Stimulated activated CD8-positive, alpha-beta memory T cell treated with anti-CD3 and anti-CD28 coated beads, Interleukin-12 subunit alpha, Interleukin-12 subunit beta, amount 100 ng/mL, for 24 hours (primary cell): ENCODE data around the gene ARL6IP4.

Source experiments
- DNase-seq: peaks from one replicate; pipeline ENCODE4 v3.0.0-alpha.2; 2020; ENCODE audit errors: extremely low read depth

ARL6IP4 gene

DNA sequence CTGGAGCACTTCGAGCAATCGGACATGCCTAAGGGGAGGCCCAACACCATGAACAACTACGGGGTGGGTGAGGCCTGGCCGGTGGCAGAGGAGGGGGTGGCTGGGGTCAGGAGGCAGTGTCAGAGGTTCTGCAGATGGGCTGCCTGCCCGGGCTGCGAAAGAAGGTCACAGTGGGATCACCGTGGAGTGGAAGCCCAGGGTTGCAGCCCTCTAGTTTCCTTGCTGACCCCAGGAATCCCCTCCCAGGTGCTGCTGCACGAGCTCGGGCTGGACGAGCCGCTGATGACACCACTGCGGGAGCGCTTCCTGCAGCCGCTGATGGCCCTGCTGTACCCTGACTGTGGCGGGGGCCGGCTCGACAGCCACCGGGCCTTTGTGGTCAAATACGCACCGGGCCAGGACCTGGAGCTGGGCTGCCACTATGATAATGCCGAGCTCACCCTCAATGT is 1.9 kb upstream of the ARL6IP4 start:
- no peak for DNase-seq

DNA sequence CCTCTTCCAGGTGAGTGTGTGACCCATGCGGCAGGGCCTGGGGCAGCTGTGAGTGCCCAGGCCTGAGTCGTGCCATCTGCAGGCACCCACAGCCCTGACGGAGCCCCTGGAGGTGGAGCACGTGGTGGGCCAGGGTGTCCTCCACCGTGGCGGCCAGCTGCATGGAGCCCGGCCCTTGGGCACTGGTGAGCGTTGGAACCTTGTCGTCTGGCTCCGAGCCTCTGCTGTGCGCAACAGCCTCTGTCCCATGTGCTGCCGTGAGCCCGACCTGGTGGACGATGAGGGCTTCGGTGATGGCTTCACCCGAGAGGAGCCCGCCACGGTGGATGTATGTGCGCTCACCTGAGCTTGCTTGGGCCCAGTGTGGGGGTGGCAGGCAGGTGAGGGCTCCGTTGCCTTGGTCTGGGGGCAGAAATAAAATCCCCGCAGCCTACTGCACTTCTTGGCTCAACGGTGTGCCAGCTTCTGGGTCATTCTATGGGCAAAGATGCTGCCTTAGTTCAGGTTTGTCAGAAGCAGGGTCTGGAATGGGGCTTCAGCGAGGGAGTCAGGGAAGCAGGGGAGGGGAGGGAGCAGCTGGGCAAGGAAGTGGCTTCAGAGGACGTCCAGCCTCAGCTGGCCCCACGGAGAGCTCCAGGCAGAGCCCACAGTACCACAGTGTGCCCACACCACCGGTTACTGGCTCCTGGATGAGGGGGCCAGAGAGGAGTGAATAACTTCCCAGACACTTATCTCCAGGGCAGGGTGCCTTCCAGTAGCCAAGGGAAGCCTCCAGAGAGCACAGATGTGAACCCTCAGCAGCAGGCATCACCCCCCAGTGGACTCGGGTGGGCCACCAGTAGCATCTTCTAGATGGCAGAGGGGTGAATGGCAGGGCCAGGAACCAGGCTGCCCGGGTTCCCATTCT is 1.2 kb upstream of the ARL6IP4 start:
- DNase-seq = no peak

DNA sequence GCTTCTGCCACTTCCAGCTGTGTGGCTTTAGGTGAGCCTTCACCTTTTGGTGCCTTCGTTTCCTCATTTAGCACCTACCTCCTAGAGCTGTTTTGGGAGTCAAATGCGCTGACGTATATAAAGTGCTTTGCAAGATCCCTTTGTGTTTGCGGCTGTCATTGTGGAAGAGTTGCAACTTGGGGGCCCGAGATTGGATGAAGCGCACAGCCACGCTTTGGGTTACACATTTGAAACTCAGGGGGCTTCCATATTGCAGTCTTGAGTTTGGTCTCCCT is 636 bp upstream of the ARL6IP4 start:
- DNase-seq = no peak

DNA sequence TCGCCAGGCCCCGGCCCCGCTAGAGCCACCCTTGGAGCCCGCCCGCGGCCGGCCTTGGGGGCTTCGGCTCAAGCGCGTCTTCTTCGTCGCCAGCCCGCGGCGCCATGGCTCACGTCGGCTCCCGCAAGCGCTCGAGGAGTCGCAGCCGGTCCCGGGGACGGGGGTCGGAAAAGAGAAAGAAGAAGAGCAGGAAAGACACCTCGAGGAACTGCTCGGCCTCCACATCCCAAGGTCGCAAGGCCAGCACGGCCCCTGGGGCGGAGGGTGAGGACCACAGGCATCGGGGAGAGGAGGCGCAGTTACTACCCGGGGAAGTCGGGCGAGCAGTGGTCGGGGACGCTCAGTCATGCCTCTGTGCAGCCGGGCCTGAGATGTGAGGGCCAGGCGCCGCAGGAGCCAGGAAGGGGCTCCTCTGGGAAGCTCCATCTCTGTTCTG is 573 bp downstream of the ARL6IP4 start:
- no peak for DNase-seq

DNA sequence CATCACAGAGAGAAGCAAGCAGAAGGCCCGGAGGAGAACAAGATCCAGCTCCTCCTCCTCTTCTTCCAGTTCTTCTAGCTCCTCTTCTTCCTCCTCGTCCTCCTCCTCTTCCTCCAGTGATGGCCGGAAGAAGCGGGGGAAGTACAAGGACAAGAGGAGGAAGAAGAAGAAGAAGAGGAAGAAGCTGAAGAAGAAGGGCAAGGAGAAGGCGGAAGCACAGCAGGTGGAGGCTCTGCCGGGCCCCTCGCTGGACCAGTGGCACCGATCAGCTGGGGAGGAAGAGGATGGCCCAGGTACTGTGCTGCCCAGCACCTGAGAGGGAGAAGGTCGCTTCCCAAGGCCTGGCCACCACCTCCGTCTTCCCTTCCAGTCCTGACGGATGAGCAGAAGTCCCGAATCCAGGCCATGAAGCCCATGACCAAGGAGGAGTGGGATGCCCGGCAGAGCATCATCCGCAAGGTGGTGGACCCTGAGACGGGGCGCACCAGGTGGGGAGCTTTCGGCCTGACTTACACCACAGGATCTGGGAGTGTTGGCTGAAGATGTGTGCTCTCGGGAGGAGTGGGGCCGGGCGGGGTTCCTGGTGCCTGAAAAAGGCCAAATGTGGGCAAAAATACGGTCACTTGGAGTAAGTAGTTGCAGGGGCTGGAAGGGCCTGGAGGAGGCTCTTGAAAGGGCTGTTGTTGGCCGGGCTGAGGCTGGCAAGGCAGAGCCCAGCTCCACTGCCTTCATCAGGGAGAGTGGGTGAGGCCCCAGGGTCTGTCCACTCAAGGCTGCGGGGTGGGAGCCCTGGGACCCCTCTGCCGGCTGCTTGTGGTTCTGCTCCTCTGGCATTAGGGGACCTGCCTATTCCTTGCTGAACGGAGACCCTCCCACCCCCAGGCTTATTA is 1.4 kb downstream of the ARL6IP4 start:
- no peak for DNase-seq

DNA sequence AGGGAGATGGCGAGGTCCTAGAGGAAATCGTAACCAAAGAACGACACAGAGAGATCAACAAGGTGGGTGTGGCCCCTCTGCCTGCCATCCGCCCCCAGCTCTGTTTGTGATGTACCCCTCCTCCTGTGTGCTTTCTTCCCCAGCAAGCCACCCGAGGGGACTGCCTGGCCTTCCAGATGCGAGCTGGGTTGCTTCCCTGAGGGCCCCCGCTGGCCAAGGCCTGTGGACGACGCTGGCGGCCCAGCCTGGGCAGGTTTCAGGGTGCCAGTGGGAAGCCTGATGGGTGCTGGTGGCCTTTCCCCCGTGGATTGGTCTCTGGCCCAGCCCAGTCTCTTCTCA is 2.0 kb downstream of the ARL6IP4 start:
- no peak for DNase-seq

DNA sequence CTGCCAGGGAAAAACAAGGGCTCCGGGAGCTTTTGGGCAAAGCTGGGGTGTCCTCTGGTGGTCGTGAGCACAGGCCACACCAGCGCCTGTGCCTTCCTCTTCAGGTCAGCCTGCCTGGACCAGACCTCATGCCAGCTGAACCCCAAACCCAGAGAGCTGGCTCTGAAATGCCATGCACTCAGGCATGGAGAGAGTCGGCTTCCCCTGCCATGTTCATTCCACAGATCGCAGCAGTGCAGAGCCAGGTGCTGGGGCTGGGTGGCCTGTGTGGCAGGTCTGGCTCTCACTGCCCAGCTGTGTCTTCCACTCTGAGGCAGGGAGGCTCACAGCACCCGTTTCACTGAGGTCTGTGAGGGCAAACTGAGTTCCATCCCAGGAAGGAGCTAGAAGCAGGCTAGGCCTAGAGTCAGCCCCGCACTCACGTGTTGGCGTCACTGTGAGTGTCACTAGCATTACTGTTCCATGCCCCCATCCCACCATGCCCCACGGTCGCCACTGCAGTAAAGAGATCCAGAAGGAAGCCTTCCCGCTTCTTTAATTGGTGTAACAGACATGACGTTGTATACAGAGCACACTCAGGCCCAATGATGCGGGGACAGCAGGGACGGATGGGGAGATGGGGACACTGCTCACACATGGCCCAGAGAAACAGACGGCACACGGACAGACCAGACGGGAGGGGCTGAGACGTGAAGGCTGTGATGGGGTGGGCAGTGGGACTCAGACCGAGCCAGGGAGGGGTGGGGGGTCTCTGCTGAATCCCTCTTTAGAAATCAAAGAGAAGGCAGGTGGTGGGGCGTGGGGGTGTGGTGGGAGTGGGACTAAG is 2.7 kb downstream of the ARL6IP4 start:
- DNase-seq = no peak

DNA sequence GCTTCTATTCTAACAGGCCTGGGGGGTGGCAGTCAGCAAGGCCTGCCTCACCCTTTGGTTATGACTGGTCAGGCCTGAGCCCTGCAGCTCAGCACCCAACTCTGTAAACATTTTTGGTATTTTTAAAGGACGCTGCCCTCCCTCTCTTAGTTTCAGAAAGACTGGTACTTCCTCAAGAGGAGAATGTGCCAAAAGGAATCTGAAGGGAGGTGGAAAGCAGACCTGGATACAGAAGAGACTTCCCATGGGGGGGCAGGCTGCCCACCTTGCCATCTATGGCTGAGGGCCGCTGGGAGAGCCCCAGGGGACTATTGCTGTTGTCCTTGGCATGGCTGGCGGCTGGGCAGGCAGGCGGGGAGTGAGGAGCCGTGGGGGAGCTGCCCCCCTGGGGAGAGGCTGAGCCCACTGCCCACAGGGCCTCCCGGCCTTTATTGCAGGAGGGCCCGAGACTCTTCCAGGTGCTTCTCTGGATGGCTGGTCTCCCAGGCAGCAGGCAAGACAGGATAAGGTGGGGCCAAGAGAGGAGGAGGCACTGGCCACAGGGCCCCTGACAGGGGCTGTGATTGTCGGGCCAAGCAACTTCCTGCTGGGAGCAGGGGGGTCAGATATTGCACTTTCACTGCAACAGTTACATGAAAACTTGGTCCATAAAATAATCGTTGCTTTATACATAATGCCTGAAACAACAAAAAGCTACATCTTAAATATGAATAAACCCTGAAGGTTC is 3.5 kb downstream of the ARL6IP4 start:
- DNase-seq = no peak

DNA sequence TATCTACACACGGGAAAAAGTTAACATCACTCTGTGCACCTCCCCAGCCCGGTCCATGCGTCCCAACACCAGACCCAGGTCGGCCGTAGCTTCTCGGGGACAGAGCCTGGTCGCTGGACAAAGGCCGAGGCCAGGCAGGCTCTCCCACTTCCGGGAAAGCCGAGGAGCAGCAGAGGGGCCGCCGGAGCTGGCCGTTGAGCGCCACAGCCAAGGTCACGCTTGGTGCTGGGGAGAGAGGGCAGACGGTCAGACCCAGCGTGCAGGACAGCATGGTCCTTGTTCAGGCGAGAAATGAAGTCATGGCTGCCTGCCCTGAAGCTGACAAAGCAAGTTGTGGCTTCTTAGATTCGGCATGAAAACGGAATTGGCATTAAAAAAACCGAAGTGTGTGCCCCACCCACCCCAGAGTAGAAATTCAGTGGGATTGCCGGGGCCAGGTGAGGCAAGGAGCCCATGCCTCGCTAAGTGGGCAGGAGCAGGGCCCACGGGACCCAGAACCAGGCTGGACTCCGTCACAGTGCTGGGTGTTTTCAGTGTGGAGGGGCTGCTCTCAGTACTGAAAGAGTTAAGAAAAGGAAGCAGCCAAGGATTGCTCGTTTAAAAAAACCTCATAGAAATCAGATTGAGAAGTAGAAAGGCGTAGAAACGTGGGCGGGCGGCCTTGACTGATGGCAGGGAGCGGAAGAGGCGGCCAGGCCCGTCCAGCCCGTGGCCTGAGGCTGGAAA is 4.3 kb downstream of the ARL6IP4 start:
- no peak for DNase-seq

DNA sequence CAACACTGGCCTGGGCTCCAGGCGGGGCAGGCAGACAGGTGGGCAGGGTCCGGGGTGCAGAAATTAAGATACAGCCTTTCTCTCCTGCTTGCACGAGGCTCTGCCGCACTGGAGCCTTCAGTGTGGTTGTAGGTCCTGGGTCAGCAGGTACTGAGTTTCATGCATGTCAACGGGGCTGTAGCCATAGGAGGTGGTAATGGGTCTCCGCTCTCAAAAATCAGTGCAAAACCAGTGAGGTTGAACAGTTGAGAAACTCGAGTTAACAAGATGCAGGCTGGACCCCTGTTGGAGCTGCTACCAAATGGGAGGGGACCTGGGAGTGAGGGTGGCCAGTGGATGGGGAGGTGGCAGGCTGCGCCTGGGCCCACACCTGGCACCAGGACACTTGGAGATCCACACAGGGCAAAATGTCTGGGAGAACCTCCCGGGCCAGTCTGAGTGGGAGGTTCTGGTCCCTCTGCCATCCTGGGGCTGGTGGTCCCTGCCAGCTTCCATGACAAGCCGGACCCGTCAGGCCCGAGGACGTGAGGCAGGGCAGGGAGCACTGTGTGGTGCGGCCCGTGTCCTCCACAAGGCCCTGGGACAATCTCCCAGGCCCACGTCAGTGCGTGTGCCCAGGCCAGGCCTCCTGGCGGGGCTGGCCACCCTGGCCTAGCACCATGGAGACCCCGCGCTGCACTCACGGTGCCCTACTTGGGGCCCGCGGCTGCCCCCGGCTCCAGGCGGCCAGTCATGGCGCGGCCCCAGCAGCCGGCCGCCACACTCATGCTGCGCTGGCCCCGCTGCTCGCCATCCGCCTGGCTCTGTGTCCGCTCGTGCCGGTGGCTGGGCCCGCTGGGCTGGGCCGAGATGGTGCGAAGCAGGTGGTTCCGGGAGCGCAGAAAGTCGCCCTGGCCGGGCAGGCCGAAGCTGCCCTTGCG is 5.1 kb downstream of the ARL6IP4 start:
- no peak for DNase-seq

DNA sequence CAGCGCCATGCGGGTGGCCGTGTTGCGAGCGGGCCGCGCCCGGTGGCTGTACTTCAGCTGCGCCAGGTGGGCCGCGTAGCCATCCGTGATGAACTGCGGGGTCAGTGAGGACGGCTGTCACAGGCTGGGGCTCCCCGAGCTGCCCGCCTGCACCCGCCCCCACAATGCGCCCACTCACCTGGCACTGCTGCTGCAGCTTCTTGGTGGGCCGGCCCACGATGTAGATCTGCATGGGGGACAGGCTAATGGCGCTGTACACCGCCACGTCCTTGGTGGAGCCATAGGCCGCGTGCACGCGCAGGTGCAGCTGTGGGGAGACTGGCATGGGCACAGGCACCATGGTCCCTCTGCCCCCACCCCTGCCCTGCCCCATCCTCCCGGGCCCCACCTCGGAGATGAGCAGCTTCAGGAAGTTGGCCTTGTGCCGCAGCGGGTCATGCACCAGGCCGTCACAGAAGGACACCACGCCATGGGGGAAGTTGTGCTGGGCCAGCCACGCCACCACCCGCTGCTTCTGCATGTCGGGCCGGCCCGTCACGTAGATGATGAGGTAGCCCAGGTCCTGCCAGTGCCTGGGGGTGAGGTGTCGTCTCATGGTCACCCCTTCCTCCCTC is 5.9 kb downstream of the ARL6IP4 start:
- no peak for DNase-seq

DNA sequence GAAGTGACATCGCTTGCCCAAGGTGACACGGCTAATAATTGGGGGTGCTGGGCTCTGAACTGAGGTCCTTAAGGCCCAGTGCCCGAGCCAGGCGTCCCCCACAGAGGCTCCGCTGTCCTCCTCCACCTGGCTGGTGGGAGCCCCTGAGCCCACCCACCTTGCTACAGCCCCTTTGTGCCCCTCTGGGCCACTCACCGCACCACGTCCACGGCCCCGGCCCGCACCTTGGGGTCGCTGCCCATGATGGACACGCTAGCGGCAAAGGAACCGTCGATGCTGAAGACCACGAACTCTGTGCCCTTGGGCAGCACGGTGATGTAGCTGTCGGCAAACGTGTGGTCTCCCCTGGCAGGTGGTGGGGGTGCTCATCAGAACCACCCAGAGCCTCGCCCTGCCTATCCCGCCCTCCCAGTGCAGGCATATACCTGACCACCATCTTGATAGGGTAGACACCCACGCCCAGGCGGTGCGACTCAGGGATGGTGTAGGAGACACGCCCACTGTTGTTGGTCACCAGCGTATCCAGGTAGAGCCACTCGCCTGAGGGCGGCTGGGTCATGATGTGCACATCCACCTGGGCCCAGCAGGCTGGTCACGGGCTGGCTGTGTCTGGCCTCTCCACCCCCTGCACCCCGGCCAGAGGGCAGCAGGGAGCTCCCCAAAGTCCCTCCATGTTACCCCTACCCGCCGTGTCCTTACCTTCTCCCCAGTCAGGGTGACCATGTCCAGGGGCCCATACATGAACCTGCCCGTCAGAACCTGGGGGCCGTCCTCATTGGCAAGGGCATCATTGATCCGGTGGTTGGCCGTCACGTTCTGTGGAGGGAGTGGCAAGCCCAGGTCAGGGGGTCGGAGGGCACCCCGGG is 6.8 kb downstream of the ARL6IP4 start:
- no peak for DNase-seq

DNA sequence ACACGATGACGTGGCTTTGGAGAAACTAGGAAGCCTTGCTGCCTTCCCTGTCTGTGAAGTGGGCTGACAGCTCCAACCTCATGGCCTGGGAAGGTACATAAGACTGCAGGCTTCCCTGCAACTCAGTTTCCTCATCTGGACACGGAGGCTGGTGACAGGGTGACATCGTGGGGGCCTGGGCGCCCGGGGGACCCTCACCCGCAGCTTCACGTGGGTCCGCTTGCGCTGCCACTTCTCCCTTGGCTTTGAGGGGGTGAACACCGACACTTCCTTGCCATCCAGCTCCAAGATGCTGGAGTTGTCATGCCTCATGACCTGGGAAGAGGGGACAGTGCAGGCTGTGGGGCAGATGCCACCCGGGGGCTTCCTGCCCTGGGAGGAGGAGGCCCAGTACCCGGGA is 7.6 kb downstream of the ARL6IP4 start:
- no peak for DNase-seq

DNA sequence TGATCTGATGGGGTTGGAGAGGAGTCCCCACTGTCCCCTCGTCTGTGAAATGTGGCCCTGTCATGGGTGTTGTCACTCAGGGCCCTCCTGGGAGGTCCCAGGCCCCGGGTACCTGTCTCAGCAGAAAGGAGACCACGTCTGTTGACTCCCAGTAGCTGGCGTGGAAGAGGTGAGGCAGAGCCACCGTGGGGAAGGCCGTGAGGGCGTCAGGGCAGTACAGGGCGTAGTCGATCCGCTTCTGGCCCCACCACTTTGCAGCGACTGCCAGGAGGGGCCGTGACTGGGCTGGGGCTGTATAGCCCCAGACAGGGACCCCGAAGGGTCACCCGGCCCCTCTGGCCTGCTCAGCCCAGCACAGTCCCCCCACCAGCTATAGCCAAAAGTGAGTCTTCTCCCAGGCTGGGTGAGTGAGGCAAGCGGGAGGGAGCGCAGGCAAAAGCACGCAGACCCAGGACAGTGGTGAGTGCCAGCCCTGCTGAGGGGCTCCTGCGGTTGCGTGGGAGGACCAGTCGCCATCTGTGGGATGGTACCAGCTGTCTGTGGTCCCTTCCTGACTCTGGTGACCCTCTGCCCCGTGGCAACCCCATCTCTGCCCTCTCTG is 8.2 kb downstream of the ARL6IP4 start:
- no peak for DNase-seq

DNA sequence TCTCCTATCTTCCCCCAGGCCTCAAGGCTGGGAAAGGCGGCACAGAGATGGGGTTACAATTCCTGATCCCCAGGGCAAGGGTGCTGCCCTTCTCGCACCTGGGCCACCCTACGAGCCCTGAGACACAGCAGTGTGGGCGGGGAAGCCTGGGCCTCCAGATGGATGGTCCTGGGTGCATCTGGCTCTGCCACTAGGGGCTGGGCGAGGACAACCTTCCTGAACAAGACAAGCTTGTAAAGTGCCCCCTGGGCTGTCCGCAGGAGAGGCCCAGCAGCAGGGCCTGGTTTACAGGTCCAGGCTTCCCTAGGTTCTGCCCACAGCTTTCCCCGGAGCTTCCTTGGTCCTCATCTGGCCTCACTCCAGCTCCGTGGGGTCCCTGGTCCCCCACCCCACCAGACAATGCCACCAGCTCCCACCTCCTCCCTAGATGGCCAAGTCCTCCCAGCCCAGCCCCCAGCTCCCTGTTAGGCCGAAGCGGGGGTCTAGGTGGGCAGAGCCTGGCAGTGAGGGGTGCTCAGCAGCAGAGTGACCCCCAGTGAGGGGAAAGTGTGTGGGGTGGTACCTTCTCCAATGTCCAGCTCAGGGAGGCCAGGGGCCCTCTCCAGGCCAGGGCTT is 8.9 kb downstream of the ARL6IP4 start:
- DNase-seq = no peak

DNA sequence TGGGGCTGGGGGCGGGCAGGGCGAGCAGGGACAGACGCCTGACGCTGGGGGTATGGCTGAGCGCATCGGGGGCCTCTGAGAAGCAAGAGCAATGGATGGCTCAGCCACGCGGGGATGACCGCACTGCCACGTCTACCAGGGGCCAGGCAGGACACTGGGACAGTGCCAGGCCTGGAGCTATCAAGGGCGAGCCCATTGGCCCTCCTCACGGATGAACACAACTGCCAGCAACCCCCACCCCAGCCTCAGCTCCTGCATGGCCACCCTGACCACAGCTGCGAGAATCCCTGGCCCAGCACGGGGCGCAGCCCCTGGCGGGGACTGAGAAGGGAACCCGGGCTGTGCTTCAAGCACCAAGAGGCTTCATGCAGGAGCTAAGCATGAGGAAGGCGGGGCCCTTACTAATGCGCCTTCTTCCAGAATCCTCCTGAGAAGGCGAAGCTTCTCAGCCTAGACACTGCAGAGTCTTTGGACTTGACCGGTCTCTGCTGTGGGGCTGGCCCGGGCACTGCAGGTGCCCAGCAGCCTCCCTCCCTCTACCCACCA is 9.5 kb downstream of the ARL6IP4 start:
- DNase-seq = no peak

DNA sequence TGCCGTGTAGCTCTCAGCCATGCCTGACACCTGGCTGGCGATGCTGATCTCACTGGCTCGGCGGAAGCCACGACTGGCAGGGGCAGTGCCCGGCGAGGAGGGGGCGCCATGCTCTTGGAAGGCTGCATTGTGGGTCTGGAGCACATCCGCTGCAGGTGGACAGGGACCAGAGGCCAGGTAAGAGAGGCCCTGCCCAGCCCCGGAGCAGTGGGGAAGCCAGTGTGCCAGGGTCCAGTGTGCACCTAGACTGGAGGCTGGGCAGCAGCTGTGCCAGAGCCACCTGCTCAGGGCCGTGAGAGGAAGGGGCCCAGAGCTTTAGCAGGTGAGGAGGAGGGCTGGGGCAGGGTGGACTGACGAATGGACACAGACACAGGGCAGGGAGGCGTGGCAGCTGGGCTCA is 10.1 kb downstream of the ARL6IP4 start:
- no peak for DNase-seq
